SU-DHL-6 (cell line): ENCODE data around the gene PLEKHD1.

Experiments used
- H2AFZ ChIP-seq: fragments of 200-600 bp; sonication (generic); 2 replicates; pipeline ENCODE4 v1.6.1; 2014; ENCODE audit warnings: low read depth, mild to moderate bottlenecking, moderate library complexity, mixed read lengths, antibody characterized with exemption, low read length; ENCODE audit not compliant: severe bottlenecking
- H3F3A ChIP-seq: fragments of 200-600 bp; shearing (Covaris generic); 2 replicates; pipeline ENCODE4 v1.6.0; 2016; ENCODE audit warnings: antibody characterized with exemption, mild to moderate bottlenecking; ENCODE audit not compliant: insufficient read depth
- H3K27ac ChIP-seq: fragments of 200-600 bp; sonication (generic); 2 replicates; pipeline ENCODE4 v1.5.1; 2016; ENCODE audit warnings: low read depth, mild to moderate bottlenecking, low read length, moderate library complexity, mixed read lengths
- H3K27me3 ChIP-seq: fragments of 200-600 bp; sonication (generic), shearing (Covaris generic); 2 replicates; pipeline ENCODE4 v1.6.0; 2014; ENCODE audit warnings: mild to moderate bottlenecking, low read length
- H3K36me3 ChIP-seq: fragments of 200-600 bp; sonication (generic); 2 replicates; pipeline ENCODE4 v1.6.1; 2014; ENCODE audit warnings: mild to moderate bottlenecking, low read length, mixed read lengths
- H3K4me2 ChIP-seq: fragments of 300-600, 200-600 bp; shearing (Covaris generic), sonication (generic); 2 replicates; pipeline ENCODE4 v1.6.0; 2014; ENCODE audit warnings: low read length, low read depth, mild to moderate bottlenecking; ENCODE audit not compliant: poor library complexity, severe bottlenecking
- H3K4me3 ChIP-seq: fragments of 200-600 bp; sonication (generic); 2 replicates; pipeline ENCODE4 v1.5.1; 2014; ENCODE audit warnings: antibody characterized with exemption, low read length, mild to moderate bottlenecking, mixed read lengths; ENCODE audit not compliant: insufficient read depth, poor library complexity, severe bottlenecking
- H3K79me2 ChIP-seq: fragments of 200-600 bp; sonication (generic); 2 replicates; pipeline ENCODE4 v1.6.1; 2014; ENCODE audit warnings: mild to moderate bottlenecking, low read length, moderate library complexity; ENCODE audit not compliant: insufficient read depth
- H3K9ac ChIP-seq: fragments of 200-600 bp; sonication (generic); 2 replicates; pipeline ENCODE4 v1.7.0; 2014; ENCODE audit warnings: mild to moderate bottlenecking, low read length
- H3K9me2 ChIP-seq: fragments of 200-600 bp; sonication (generic); replicated peaks from 2 replicates; pipeline ENCODE4 v1.6.1; 2014; ENCODE audit warnings: low read length; ENCODE audit not compliant: insufficient read depth
- H3K9me3 ChIP-seq: fragments of 200-600 bp; sonication (generic); 2 replicates; pipeline ENCODE4 v1.6.1; 2014; ENCODE audit warnings: low read length, mixed read lengths; ENCODE audit not compliant: insufficient read depth
- H4K20me1 ChIP-seq: fragments of 200-600 bp; sonication (generic); 2 replicates; pipeline ENCODE4 v1.6.1; 2014; ENCODE audit warnings: low read depth, mild to moderate bottlenecking, antibody characterized with exemption, low read length, moderate library complexity, mixed read lengths
- CTCF ChIP-seq: fragments of 200-600 bp; sonication (generic); IDR thresholded peaks from one replicate; pipeline ENCODE4 v1.5.1; 2017; ENCODE audit warnings: antibody characterized with exemption, mild to moderate bottlenecking, low read length, moderate library complexity; ENCODE audit not compliant: insufficient read depth, poor library complexity, severe bottlenecking
- EZH2phosphoT487 ChIP-seq: fragments of 200-600 bp; sonication (generic), shearing (Covaris generic); conservative IDR thresholded peaks from 2 replicates; pipeline ENCODE4 v1.6.1; 2018; ENCODE audit warnings: mild to moderate bottlenecking, antibody characterized with exemption, low read length, moderate library complexity, mixed read lengths

Gene PLEKHD1

GRCh38 chr14:69538766-69539165, 54.2 kb downstream of the PLEKHD1 start:
- Histone ChIP-seq H3K9me2 (no peaks in the 10 kb centered on the region), H3K9ac (no peak overlapping the region), H3K79me2 (no peaks in the 10 kb centered on the region), H3K27ac (no peak overlapping the region), H3K27me3 (no peaks in the 10 kb centered on the region), H2AFZ (no peak overlapping the region), H3F3A (no peaks in the 10 kb centered on the region), H3K9me3 (no peaks in the 10 kb centered on the region), H3K4me2 (no peak overlapping the region), H3K36me3 (no peaks in the 10 kb centered on the region), H3K4me3 (no peak overlapping the region), H4K20me1 (no peaks in the 10 kb centered on the region)
- TF ChIP-seq EZH2phosphoT487, result no peak
- TF ChIP-seq CTCF, result no peak

- no peaks in the 10 kb centered on the region for H4K20me1 ChIP-seq
- H3K27me3 ChIP-seq, result no peaks in the 10 kb centered on the region
- no peaks in the 10 kb centered on the region for H3K9me3 ChIP-seq
- H3K27ac ChIP-seq, result no peak overlapping the region
- H3K9me2 ChIP-seq, result no peaks in the 10 kb centered on the region
- H3K4me3 ChIP-seq, result no peak overlapping the region
- H3K4me2 ChIP-seq, result no peak overlapping the region
- no peaks in the 10 kb centered on the region for H3F3A ChIP-seq
- H3K9ac ChIP-seq, result no peak overlapping the region
- no peak overlapping the region for H2AFZ ChIP-seq
- no peaks in the 10 kb centered on the region for H3K79me2 ChIP-seq
- TF ChIP-seq CTCF, result no peak
- TF ChIP-seq EZH2phosphoT487, result no peak
- H3K36me3 ChIP-seq, result no peaks in the 10 kb centered on the region
Measured at GRCh38 chr14:69539631-69540410, 55.3 kb downstream of the PLEKHD1 start.

- H2AFZ ChIP-seq, result no peak overlapping the region
- H3K79me2 ChIP-seq, result no peaks in the 10 kb centered on the region
- no peak for TF ChIP-seq EZH2phosphoT487
- no peak overlapping the region for H3K9ac ChIP-seq
- H3K36me3 ChIP-seq, result no peaks in the 10 kb centered on the region
- H3K4me3 ChIP-seq, result no peak overlapping the region
- no peaks in the 10 kb centered on the region for H3F3A ChIP-seq
- no peak overlapping the region for H3K4me2 ChIP-seq
- no peaks in the 10 kb centered on the region for H3K9me2 ChIP-seq
- no peaks in the 10 kb centered on the region for H3K27me3 ChIP-seq
- H4K20me1 ChIP-seq, result no peaks in the 10 kb centered on the region
- no peaks in the 10 kb centered on the region for H3K9me3 ChIP-seq
- H3K27ac ChIP-seq, result no peak overlapping the region
Measured at GRCh38 chr14:69540654-69541335, 56.3 kb downstream of the PLEKHD1 start.

- Histone ChIP-seq H3K36me3 (no peaks in the 10 kb centered on the region), H3F3A (no peaks in the 10 kb centered on the region), H3K9me3 (no peaks in the 10 kb centered on the region), H3K4me3 (no peak overlapping the region), H2AFZ (no peak overlapping the region), H3K4me2 (no peak overlapping the region), H3K27ac (no peak overlapping the region), H3K27me3 (no peaks in the 10 kb centered on the region), H3K9me2 (no peaks in the 10 kb centered on the region), H3K79me2 (no peaks in the 10 kb centered on the region), H4K20me1 (no peaks in the 10 kb centered on the region), H3K9ac (no peak overlapping the region)
- TF ChIP-seq EZH2phosphoT487 (no peak), CTCF (no peak)
Measured at GRCh38 chr14:69542311-69542710, 57.8 kb downstream of the PLEKHD1 start.
